K562 (cell line): ENCODE measurements around the gene SMAD5.

Experiments used
- TF ChIP-seq, protein P1 (sequence below): fragments of 250-450 bp; sonication (Bioruptor Pico); IDR thresholded peaks from 2 replicates; pipeline ENCODE4 v1.8.0; 2021; ENCODE audit warnings: borderline replicate concordance, mild to moderate bottlenecking, moderate library complexity; ENCODE audit not compliant: poor library complexity, severe bottlenecking
- TF ChIP-seq, protein P2 (sequence below), 3 experiments: IDR thresholded peaks in 2 of 3; conservative IDR thresholded peaks in 1 of 3; 2 replicates each; pipeline ENCODE4 v1.5.1; 2011 to 2012; ENCODE audit warnings: low read length in 3 of 3, mild to moderate bottlenecking in 3 of 3, control low read depth in 2 of 3, improper control_type of control experiment in 1 of 3, inconsistent platforms in 1 of 3, low read depth in 1 of 3, mixed read lengths in 1 of 3, moderate library complexity in 1 of 3; ENCODE audit not compliant: insufficient read depth in 2 of 3

DNA sequence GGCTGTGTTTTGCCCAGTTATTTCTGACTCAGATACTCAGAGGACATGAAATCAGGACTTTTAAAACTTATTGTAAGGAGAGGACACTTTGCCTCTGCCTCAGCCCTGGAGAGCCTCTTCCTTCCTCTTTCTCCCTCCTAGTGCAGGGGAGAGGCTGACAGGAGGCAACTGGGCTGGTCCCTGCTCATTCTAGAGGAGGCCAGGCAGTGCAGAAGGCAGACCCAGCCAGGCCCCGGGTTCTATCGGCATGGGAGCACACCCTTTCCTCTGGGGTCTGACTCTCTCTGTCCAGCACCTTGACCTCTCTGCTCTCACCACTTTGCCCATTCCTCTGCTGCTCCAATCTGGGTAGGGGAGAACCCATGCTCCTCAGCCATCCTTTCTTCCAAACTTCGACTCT lies 76.3 kb downstream of the SMAD5 start:
- TF ChIP-seq, protein P1, sequence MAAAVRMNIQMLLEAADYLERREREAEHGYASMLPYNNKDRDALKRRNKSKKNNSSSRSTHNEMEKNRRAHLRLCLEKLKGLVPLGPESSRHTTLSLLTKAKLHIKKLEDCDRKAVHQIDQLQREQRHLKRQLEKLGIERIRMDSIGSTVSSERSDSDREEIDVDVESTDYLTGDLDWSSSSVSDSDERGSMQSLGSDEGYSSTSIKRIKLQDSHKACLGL (CRISPR knock-in tag): no peak
- TF ChIP-seq, protein P2, sequence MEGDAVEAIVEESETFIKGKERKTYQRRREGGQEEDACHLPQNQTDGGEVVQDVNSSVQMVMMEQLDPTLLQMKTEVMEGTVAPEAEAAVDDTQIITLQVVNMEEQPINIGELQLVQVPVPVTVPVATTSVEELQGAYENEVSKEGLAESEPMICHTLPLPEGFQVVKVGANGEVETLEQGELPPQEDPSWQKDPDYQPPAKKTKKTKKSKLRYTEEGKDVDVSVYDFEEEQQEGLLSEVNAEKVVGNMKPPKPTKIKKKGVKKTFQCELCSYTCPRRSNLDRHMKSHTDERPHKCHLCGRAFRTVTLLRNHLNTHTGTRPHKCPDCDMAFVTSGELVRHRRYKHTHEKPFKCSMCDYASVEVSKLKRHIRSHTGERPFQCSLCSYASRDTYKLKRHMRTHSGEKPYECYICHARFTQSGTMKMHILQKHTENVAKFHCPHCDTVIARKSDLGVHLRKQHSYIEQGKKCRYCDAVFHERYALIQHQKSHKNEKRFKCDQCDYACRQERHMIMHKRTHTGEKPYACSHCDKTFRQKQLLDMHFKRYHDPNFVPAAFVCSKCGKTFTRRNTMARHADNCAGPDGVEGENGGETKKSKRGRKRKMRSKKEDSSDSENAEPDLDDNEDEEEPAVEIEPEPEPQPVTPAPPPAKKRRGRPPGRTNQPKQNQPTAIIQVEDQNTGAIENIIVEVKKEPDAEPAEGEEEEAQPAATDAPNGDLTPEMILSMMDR (IDR thresholded peaks at IDR 0.05 in 2 of 3, conservative IDR thresholded peaks at IDR 0.05 in 1 of 3; ENCODE audit: insufficient read depth in 2 of 3, low read depth in 1 of 3, low read length in 3 of 3): no peak
